ENCODE measurements around the gene AGAP1.

The AGAP1 gene

DNA sequence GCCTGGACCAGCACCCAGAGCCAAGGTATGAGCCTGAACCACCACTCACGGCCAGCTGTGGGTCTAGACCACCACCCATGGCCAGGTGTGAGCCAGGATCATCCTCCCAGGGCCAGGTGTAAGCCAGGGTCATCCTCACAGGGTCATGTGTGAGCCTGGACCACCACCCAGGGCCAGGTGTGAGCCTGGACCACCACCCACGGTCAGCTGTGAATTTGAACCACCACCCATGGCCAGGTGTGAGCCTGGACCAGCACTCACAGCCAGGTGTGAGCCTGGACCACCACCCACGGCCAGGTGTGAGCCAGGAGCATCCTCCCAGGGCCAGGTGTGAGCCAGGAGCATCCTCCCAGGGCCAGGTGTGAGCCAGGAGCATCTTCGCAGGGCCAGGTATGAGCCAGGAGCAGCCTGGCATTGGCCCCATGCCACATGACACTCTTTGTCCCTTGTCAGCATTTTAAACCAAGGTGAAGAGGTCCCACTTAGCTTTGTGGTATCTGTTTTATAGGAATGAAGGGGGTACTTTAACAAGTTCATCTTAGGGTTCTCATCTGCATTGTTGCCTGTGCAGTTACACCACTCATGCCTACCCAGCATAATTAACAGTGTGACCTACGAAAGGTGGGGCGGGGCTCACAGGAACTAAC lies 71.2 kb downstream of the AGAP1 start:
- Histone ChIP-seq H3K4me1 (ENCODE audit: control insufficient read depth, insufficient read depth, low read length) (peaks cover 5% of the 10 kb centered on the region), H3K27me3 (replicated peaks; ENCODE audit: control insufficient read depth, insufficient read depth, low read length) (no peaks in the 10 kb centered on the region), H3K9ac (ENCODE audit: low read length) (no peak overlapping the region), H3K4me3 (ENCODE audit: low read length) (no peak overlapping the region), H3K36me3 (ENCODE audit: control insufficient read depth, insufficient read depth, low read length, severe bottlenecking) (peaks cover 4% of the 10 kb centered on the region), H3K9me3 (ENCODE audit: control insufficient read depth, low read length) (peaks cover 6% of the 10 kb centered on the region)
- DNase-seq (ENCODE audit: low read depth): no peak

- peaks cover 6% of the 10 kb centered on the region for H3K9me3 ChIP-seq (ENCODE audit: control insufficient read depth, low read length)
Observed at GRCh38 chr2:235566415-235566814, 72.6 kb downstream of the AGAP1 start.

GRCh38 chr2:235566931-235567495 lies 73.2 kb downstream of the AGAP1 start:
- H3K9ac ChIP-seq (ENCODE audit: low read length): no peak overlapping the region
- no peak overlapping the region for H3K4me3 ChIP-seq (ENCODE audit: low read length)
- H3K4me1 ChIP-seq (ENCODE audit: control insufficient read depth, insufficient read depth, low read length): peaks cover 11% of the 10 kb centered on the region
- peaks cover 4% of the 10 kb centered on the region for H3K36me3 ChIP-seq (ENCODE audit: control insufficient read depth, insufficient read depth, low read length, severe bottlenecking)
- H3K27me3 ChIP-seq (replicated peaks; ENCODE audit: control insufficient read depth, insufficient read depth, low read length): no peaks in the 10 kb centered on the region
- DNase-seq (ENCODE audit: low read depth): no peak
- peaks cover 6% of the 10 kb centered on the region for H3K9me3 ChIP-seq (ENCODE audit: control insufficient read depth, low read length)

More at GRCh38 chr2:235566415-235566814, 72.6 kb downstream of the AGAP1 start:
- H3K27me3 ChIP-seq (replicated peaks; ENCODE audit: control insufficient read depth, insufficient read depth, low read length): no peaks in the 10 kb centered on the region
- peaks cover 4% of the 10 kb centered on the region for H3K36me3 ChIP-seq (ENCODE audit: control insufficient read depth, insufficient read depth, low read length, severe bottlenecking)
- H3K4me1 ChIP-seq (ENCODE audit: control insufficient read depth, insufficient read depth, low read length): peaks cover 11% of the 10 kb centered on the region
- no peak overlapping the region for H3K4me3 ChIP-seq (ENCODE audit: low read length)
- H3K9ac ChIP-seq (ENCODE audit: low read length): no peak overlapping the region
- DNase-seq (ENCODE audit: low read depth): no peak

- Histone ChIP-seq H3K36me3 (ENCODE audit: control insufficient read depth, insufficient read depth, low read length, severe bottlenecking) (peaks cover 4% of the 10 kb centered on the region), H3K27me3 (replicated peaks; ENCODE audit: control insufficient read depth, insufficient read depth, low read length) (no peaks in the 10 kb centered on the region), H3K9ac (ENCODE audit: low read length) (no peak overlapping the region), H3K9me3 (ENCODE audit: control insufficient read depth, low read length) (peaks cover 6% of the 10 kb centered on the region), H3K4me3 (ENCODE audit: low read length) (no peak overlapping the region), H3K4me1 (ENCODE audit: control insufficient read depth, insufficient read depth, low read length) (peaks cover 11% of the 10 kb centered on the region)
- DNase-seq (ENCODE audit: low read depth): no peak
Observed at GRCh38 chr2:235567842-235568241, 74.0 kb downstream of the AGAP1 start.

DNA sequence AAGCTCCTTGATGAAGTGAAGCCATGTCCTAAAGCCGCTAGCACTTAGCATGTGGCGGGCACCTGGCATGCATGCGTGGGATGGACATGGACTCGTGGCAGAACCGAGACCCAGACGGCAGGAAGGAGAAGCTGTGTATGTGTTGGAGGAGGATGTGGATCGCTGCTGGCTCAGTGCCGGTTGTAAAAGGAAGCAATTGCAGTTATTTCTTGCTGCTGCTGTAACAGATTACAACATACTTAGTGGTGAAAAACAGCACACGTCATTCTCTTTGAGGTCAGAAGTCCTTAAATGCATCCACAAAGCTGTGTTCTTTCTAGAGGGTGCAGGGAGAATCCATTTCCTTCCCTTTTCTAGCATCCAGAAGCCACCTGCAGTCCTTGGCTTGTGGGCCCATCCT lies 74.6 kb downstream of the AGAP1 start:
- Histone ChIP-seq H3K4me1 (ENCODE audit: control insufficient read depth, insufficient read depth, low read length) (peaks cover 11% of the 10 kb centered on the region), H3K9me3 (ENCODE audit: control insufficient read depth, low read length) (peaks cover 6% of the 10 kb centered on the region), H3K9ac (ENCODE audit: low read length) (no peak overlapping the region), H3K27me3 (replicated peaks; ENCODE audit: control insufficient read depth, insufficient read depth, low read length) (no peaks in the 10 kb centered on the region), H3K4me3 (ENCODE audit: low read length) (no peak overlapping the region), H3K36me3 (ENCODE audit: control insufficient read depth, insufficient read depth, low read length, severe bottlenecking) (peaks cover 4% of the 10 kb centered on the region)
- DNase-seq (ENCODE audit: low read depth): no peak

- Histone ChIP-seq H3K4me3 (ENCODE audit: low read length) (no peak overlapping the region), H3K9ac (ENCODE audit: low read length) (no peak overlapping the region), H3K36me3 (ENCODE audit: control insufficient read depth, insufficient read depth, low read length, severe bottlenecking) (peaks cover 4% of the 10 kb centered on the region), H3K9me3 (ENCODE audit: control insufficient read depth, low read length) (peaks cover 6% of the 10 kb centered on the region), H3K27me3 (replicated peaks; ENCODE audit: control insufficient read depth, insufficient read depth, low read length) (no peaks in the 10 kb centered on the region), H3K4me1 (ENCODE audit: control insufficient read depth, insufficient read depth, low read length) (peaks cover 11% of the 10 kb centered on the region)
- no peak for DNase-seq (ENCODE audit: low read depth)
Observed at GRCh38 chr2:235569837-235570236, 76.0 kb downstream of the AGAP1 start.

DNA sequence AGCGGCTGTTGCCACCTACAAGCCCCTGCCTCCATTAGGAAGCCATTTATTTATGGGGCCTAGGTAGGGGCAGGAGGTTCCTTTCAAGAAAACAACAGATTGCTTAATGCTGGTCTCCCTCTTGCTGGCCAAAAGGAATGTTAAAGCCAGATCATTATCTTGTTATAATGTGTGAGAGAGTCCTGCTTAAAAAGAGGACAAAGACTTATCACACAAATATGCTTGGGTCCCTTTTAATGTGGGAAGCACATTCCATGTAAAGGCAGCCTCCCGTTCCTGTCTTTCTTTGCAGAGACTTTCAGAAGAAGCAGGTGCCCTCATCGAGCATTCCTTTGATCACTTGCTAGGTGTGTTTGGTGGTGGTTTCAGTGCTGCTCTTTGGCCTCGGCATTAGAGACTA lies 76.4 kb downstream of the AGAP1 start:
- no peak overlapping the region for H3K4me3 ChIP-seq (ENCODE audit: low read length)
- peaks cover 6% of the 10 kb centered on the region for H3K9me3 ChIP-seq (ENCODE audit: control insufficient read depth, low read length)
- peaks cover 4% of the 10 kb centered on the region for H3K36me3 ChIP-seq (ENCODE audit: control insufficient read depth, insufficient read depth, low read length, severe bottlenecking)
- H3K27me3 ChIP-seq (replicated peaks; ENCODE audit: control insufficient read depth, insufficient read depth, low read length): no peaks in the 10 kb centered on the region
- no peak overlapping the region for H3K9ac ChIP-seq (ENCODE audit: low read length)
- H3K4me1 ChIP-seq (ENCODE audit: control insufficient read depth, insufficient read depth, low read length): peaks cover 11% of the 10 kb centered on the region
- peak; percentile 66 for DNase-seq (ENCODE audit: low read depth)

GRCh38 chr2:235570966-235571692 lies 77.3 kb downstream of the AGAP1 start:
- no peak for DNase-seq (ENCODE audit: low read depth)

DNA sequence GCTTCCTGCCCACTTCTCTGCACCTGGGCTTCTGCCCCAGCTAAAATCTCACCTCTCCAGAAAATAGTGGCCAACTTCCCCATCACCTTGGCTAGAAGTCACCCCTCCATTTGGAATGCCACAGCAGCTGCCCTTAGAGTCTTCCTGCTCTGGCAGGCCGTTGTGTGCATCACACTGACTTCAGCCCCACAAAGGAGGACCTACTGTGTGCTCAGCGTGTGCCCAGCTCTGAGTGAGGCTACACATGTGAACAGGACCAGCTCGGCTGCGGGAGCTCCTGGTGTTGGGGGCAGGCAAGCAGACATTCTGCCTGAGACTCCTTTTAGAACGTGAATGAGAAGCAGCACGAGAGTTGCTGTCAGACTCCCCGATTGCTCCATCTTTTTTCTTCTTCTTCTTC lies 78.7 kb downstream of the AGAP1 start:
- H3K9me3 ChIP-seq (ENCODE audit: control insufficient read depth, low read length): peaks cover 6% of the 10 kb centered on the region
- H3K9ac ChIP-seq (ENCODE audit: low read length): no peak overlapping the region
- peaks cover 4% of the 10 kb centered on the region for H3K36me3 ChIP-seq (ENCODE audit: control insufficient read depth, insufficient read depth, low read length, severe bottlenecking)
- no peaks in the 10 kb centered on the region for H3K27me3 ChIP-seq (replicated peaks; ENCODE audit: control insufficient read depth, insufficient read depth, low read length)
- DNase-seq (ENCODE audit: low read depth): no peak
- peaks cover 17% of the 10 kb centered on the region for H3K4me1 ChIP-seq (ENCODE audit: control insufficient read depth, insufficient read depth, low read length)
- no peak overlapping the region for H3K4me3 ChIP-seq (ENCODE audit: low read length)

More at GRCh38 chr2:235570966-235571692, 77.3 kb downstream of the AGAP1 start:
- Histone ChIP-seq H3K4me1 (ENCODE audit: control insufficient read depth, insufficient read depth, low read length) (peaks cover 11% of the 10 kb centered on the region), H3K4me3 (ENCODE audit: low read length) (no peak overlapping the region), H3K36me3 (ENCODE audit: control insufficient read depth, insufficient read depth, low read length, severe bottlenecking) (peaks cover 4% of the 10 kb centered on the region), H3K9ac (ENCODE audit: low read length) (no peak overlapping the region), H3K9me3 (ENCODE audit: control insufficient read depth, low read length) (peaks cover 6% of the 10 kb centered on the region), H3K27me3 (replicated peaks; ENCODE audit: control insufficient read depth, insufficient read depth, low read length) (no peaks in the 10 kb centered on the region)

GRCh38 chr2:235573331-235574221 lies 79.7 kb downstream of the AGAP1 start:
- H3K4me1 ChIP-seq (ENCODE audit: control insufficient read depth, insufficient read depth, low read length): peaks cover 19% of the 10 kb centered on the region
- H3K9ac ChIP-seq (ENCODE audit: low read length): no peak overlapping the region
- no peak for DNase-seq (ENCODE audit: low read depth)
- H3K27me3 ChIP-seq (replicated peaks; ENCODE audit: control insufficient read depth, insufficient read depth, low read length): no peaks in the 10 kb centered on the region
- H3K36me3 ChIP-seq (ENCODE audit: control insufficient read depth, insufficient read depth, low read length, severe bottlenecking): peaks cover 3% of the 10 kb centered on the region
- peaks cover 3% of the 10 kb centered on the region for H3K9me3 ChIP-seq (ENCODE audit: control insufficient read depth, low read length)
- H3K4me3 ChIP-seq (ENCODE audit: low read length): no peak overlapping the region

DNA sequence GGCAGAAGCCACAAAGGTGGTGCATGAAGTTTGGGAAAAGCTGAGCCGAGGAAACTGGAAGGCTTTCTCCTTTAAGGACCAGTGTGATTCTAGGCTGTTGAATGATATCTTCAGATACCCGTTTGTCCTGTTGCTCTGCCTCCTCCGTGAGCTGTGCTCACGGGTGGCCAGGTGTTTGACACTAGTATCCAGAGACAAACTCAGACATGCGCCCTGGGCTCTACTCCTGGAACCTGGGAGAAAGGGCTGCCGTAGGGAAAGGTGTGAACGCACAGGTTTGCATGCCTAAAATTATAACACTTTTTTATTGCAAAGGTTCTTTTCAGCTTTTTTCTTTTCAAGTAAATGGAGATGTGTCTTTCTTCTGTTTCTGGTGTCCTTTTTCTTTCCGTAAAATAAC lies 81.6 kb downstream of the AGAP1 start:
- no peak overlapping the region for H3K9ac ChIP-seq (ENCODE audit: low read length)

More for the DNA sequence above, 81.6 kb downstream of the AGAP1 start:
- peaks cover 13% of the 10 kb centered on the region for H3K4me1 ChIP-seq (ENCODE audit: control insufficient read depth, insufficient read depth, low read length)
- H3K9me3 ChIP-seq (ENCODE audit: control insufficient read depth, low read length): no peaks in the 10 kb centered on the region
- no peak overlapping the region for H3K4me3 ChIP-seq (ENCODE audit: low read length)
- no peak for DNase-seq (ENCODE audit: low read depth)
- no peaks in the 10 kb centered on the region for H3K27me3 ChIP-seq (replicated peaks; ENCODE audit: control insufficient read depth, insufficient read depth, low read length)
- H3K36me3 ChIP-seq (ENCODE audit: control insufficient read depth, insufficient read depth, low read length, severe bottlenecking): no peaks in the 10 kb centered on the region
